Measurements from ENCODE around the gene KBTBD12. TPM values are rescaled to one million over a fixed set of nuclear protein-coding genes. Genes with fewer than 3 reads are reported as not detected.

Gene KBTBD12
- total and polyA plus RNA-seq, 4 donors, result 0.02 to 0.89 (median 0.08) TPM; not detected in 1

DNA sequence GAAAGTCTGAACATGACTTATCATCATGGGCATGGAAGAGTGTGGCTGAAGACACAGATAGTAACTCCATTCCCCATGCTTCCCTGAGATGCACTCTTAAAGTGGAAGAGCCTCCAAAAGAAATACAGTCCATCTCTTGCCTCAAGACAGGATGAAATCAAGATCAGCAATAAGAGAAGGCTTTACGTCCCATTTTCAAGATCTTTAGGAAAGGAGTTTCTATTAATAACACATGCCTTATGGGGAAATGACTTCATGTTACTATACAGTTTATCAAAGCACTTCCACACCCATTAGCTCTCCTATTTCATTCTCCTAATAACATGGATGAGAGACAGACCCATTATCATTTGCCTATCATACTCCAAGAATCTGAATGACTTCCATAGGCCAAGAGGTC lies 6.1 kb upstream of the KBTBD12 start:
- TF ChIP-seq HNF4A (conservative IDR thresholded peaks at IDR 0.05) (no peak), RAD21 (IDR thresholded peaks at IDR 0.05) (no peak), JUND (IDR thresholded peaks at IDR 0.05) (no peak), SP1 (IDR thresholded peaks at IDR 0.05) (no peak), FOXA1 (IDR thresholded peaks at IDR 0.05) (no peak), NR2F2 (IDR thresholded peaks at IDR 0.05) (no peak), TAF1 (conservative IDR thresholded peaks at IDR 0.05) (no peak), EGR1 (IDR thresholded peaks at IDR 0.05; ENCODE audit: low read depth in 2 of 2) (no peak), ATF3 (IDR thresholded peaks at IDR 0.05) (no peak), YY1 (IDR thresholded peaks at IDR 0.05) (no peak), RXRA (IDR thresholded peaks at IDR 0.05) (no peak)
- TF ChIP-seq, protein P1, sequence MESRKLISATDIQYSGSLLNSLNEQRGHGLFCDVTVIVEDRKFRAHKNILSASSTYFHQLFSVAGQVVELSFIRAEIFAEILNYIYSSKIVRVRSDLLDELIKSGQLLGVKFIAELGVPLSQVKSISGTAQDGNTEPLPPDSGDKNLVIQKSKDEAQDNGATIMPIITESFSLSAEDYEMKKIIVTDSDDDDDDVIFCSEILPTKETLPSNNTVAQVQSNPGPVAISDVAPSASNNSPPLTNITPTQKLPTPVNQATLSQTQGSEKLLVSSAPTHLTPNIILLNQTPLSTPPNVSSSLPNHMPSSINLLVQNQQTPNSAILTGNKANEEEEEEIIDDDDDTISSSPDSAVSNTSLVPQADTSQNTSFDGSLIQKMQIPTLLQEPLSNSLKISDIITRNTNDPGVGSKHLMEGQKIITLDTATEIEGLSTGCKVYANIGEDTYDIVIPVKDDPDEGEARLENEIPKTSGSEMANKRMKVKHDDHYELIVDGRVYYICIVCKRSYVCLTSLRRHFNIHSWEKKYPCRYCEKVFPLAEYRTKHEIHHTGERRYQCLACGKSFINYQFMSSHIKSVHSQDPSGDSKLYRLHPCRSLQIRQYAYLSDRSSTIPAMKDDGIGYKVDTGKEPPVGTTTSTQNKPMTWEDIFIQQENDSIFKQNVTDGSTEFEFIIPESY (IDR thresholded peaks at IDR 0.05), result no peak
- TF ChIP-seq, protein P2, sequence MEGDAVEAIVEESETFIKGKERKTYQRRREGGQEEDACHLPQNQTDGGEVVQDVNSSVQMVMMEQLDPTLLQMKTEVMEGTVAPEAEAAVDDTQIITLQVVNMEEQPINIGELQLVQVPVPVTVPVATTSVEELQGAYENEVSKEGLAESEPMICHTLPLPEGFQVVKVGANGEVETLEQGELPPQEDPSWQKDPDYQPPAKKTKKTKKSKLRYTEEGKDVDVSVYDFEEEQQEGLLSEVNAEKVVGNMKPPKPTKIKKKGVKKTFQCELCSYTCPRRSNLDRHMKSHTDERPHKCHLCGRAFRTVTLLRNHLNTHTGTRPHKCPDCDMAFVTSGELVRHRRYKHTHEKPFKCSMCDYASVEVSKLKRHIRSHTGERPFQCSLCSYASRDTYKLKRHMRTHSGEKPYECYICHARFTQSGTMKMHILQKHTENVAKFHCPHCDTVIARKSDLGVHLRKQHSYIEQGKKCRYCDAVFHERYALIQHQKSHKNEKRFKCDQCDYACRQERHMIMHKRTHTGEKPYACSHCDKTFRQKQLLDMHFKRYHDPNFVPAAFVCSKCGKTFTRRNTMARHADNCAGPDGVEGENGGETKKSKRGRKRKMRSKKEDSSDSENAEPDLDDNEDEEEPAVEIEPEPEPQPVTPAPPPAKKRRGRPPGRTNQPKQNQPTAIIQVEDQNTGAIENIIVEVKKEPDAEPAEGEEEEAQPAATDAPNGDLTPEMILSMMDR (IDR thresholded peaks at IDR 0.05; ENCODE audit: low read depth, low read length, missing input control), result no peak
- TF ChIP-seq, protein P3, sequence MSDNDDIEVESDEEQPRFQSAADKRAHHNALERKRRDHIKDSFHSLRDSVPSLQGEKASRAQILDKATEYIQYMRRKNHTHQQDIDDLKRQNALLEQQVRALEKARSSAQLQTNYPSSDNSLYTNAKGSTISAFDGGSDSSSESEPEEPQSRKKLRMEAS (IDR thresholded peaks at IDR 0.05), result no peak
- Histone ChIP-seq H3K9me3 (ENCODE audit: control insufficient read depth in 4 of 4, low read length in 3 of 4) (no peaks in the 10 kb centered on the region), H3K36me3 (ENCODE audit: control insufficient read depth in 4 of 4, insufficient read depth in 3 of 4, low read depth in 1 of 4, low read length in 3 of 4) (peaks cover 0 to 1% (median 0%) of the 10 kb centered on the region in 4 donors), H3K4me3 (ENCODE audit: low read depth in 1 of 3, low read length in 3 of 3) (no peak overlapping the region), H3K27me3 (ENCODE audit: control insufficient read depth in 4 of 4, insufficient read depth in 4 of 4, low read length in 3 of 4) (no peaks in the 10 kb centered on the region), H3K27ac (ENCODE audit: low read depth in 1 of 2, low read length in 2 of 2) (no peak overlapping the region), H3K4me1 (ENCODE audit: control insufficient read depth in 4 of 4, insufficient read depth in 4 of 4, low read length in 3 of 4) (no peaks in the 10 kb centered on the region), H3K9ac (ENCODE audit: low read depth in 1 of 2, low read length in 2 of 2) (no peak overlapping the region)
- DNase-seq (ENCODE audit: low spot score), result no peak
- 82% methylated on average over 1 of the region's 1 CpG for WGBS

DNA sequence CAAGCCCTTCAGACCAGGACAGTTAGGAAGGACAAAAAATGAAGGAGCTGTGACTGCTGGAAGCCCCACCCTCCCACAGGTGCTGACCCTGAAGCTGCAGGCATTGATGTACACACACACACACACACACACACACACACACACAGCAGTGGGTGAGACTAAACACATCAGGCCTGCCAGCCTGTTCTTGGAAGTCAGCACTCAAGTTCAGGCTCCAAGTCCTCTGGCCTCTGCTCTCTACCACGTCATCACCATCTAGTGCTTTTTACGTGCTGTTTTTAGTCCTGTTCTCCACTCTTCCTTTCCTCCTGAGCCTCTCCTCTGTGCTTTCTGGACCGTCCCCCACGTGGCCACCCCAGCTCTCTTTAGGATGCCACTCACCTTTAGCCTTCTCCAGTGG lies 5.4 kb upstream of the KBTBD12 start:
- H3K9ac ChIP-seq (ENCODE audit: low read depth in 1 of 2, low read length in 2 of 2), result no peak overlapping the region
- H3K27ac ChIP-seq (ENCODE audit: low read depth in 1 of 2, low read length in 2 of 2), result no peak overlapping the region
- no peak for DNase-seq (ENCODE audit: low spot score)
- no peaks in the 10 kb centered on the region for H3K9me3 ChIP-seq (ENCODE audit: control insufficient read depth in 4 of 4, low read length in 3 of 4)
- 85% methylated on average over 4 of the region's 4 CpGs for WGBS
- no peak for TF ChIP-seq ATF3 (IDR thresholded peaks at IDR 0.05)
- TF ChIP-seq FOXA1 (IDR thresholded peaks at IDR 0.05), result no peak
- TF ChIP-seq, protein P2 (IDR thresholded peaks at IDR 0.05; ENCODE audit: low read depth, low read length, missing input control), result no peak
- TF ChIP-seq SP1 (IDR thresholded peaks at IDR 0.05), result no peak
- no peak for TF ChIP-seq RAD21 (IDR thresholded peaks at IDR 0.05)
- peaks cover 0 to 2% (median under 1%) of the 10 kb centered on the region in 4 donors for H3K4me1 ChIP-seq (ENCODE audit: control insufficient read depth in 4 of 4, insufficient read depth in 4 of 4, low read length in 3 of 4)
- H3K36me3 ChIP-seq (ENCODE audit: control insufficient read depth in 4 of 4, insufficient read depth in 3 of 4, low read depth in 1 of 4, low read length in 3 of 4), result peaks cover 0 to 1% (median 0%) of the 10 kb centered on the region in 4 donors
- no peak overlapping the region for H3K4me3 ChIP-seq (ENCODE audit: low read depth in 1 of 3, low read length in 3 of 3)
- H3K27me3 ChIP-seq (ENCODE audit: control insufficient read depth in 4 of 4, insufficient read depth in 4 of 4, low read length in 3 of 4), result no peaks in the 10 kb centered on the region

All from liver (tissue), 9 donors.